ENCODE data around the gene OR5AU1. TPM values are rescaled to one million over a fixed set of nuclear protein-coding genes. Genes with fewer than 3 reads are reported as not detected.

Gene OR5AU1
- not detected for total RNA-seq
- long read RNA-seq: 0 reads

DNA sequence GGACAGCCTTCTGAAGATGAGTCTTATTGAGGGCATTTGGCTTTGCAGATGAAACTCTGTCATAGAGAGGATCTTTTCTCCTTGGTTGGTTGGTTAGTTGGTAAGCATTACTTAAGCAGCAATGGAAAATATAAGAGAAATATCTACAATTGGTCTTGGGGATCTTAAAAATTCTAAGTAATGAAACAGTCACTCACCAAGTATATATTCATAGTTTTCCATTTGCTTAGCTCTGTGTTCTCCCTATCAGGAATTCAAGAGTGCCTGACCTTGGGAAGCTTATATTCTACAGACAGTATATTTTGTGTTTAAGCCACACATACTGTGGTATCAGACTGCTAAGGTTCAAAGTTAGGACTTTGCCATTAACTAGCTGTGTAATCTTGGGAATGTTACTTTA, at the start of gene OR5AU1:
Gene OR5AU1, minus strand, starts transcription at position 101 of the 400 bp plus-strand sequence. CDS start 191 bp downstream, outside the sequence.
- DNase-seq (ENCODE audit: missing footprints) (no peak), ATAC-seq (no peak)
- intact Hi-C loops (cut with DNase I): no loop called here

DNA sequence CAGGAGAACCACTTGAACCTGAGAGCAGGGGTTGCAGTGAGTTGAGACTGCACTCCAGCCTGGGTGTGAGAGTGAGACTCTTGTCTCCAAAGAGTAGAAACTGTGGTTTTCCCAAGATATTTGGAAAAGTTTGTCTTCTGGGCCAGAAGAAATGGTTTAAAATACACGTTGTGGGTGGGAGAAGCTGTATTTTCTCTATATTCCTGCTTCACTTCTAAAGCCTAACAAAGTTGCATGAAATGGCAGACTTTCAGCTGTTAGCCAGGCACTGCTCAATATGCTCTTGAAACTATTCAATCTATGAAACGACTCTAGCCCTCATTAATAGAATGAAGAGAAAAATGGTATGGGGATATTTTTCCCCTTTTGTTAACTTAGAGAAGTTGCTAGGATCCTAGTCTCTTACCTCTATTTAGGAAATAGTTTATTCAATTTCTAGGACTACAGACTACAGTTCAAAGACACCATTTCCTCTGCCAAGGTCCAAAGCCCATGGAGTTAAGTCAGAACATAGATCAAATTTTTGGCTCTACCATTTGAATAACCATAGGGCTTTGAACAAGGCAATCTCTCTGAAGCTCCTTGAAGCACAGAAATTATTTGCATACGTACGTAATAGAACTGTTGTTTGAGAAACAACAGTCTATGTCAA, 49.3 kb upstream of the OR5AU1 start:
- ATAC-seq (no peak), DNase-seq (ENCODE audit: missing footprints) (no peak)
- intact Hi-C loops (cut with DNase I): no loop called here

DNA sequence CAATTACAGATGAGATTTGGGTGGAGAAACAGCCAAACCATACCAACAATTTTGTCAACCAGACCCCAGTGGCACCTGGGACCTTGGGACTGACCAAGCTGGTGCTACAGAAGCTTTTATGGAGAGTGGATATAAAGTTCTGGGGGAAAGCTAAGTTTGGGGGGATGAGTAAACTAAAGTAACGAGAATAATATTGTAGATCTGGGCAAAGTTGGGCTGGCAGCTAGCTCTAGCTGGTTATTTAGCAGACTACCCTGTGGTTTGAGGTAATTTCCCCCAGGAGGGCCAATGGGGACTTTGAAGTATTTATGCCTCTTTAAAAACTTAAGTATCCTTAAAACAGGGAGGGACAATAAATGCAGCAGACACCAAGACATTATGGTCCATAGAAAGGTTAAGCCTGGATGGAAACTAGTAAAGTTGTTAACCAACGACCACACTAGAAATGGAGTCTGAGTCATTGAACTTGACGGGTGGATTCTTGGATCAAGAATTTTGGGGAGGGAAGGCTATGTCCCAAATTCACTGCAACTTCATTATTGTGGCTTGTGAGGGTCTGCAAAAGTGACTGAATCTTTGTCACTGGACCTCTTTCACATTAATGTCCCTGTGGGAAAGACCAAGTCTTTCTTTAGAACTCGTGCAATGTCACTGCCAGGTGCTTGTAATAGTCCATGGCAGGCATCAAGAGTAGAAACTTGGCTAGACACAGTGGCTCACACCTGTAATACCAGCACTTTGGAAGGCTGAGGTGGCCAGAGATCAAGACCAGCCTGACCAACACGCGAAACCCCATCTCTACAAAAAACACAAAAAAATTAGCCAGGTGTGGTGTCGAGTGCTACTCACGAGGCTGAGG, 48.5 kb upstream of the OR5AU1 start:
- intact Hi-C loops (cut with DNase I): no loop called here
- ATAC-seq: no peak
- DNase-seq (ENCODE audit: missing footprints): no peak

DNA sequence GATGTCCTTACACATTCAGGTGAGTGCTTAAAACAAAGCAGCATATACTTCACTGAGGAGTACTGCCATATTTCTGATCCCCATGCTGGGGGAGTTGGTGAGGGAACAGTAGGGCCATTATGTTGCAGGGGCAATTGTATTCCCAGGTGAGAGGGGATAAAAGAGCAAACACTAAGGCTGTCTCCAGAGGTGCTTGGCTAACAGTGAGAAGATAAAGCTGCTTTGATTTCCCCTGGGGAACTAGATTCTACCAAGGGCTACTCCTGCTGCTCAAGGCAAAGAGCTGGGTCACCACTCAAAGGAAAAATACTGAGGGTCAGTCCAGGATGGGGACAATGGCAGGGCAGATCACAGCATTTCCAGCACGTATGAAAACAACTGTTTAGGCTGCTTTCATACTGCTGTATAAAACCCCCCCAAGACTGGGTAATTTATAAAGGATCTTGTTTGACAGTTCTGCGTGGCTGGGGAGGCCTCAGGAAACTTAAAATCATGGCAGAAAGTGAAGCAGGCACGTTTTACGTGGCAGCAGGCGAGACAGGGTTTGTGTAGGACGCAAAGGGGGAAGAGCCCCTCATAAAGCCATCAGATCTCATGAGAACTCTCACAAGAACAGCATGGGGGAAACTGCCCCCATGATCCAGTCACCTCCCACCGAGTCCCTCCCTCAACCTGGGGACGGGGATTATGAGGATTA, 47.8 kb upstream of the OR5AU1 start:
- intact Hi-C loops (cut with DNase I): no loop called here
- ATAC-seq: no peak

DNA sequence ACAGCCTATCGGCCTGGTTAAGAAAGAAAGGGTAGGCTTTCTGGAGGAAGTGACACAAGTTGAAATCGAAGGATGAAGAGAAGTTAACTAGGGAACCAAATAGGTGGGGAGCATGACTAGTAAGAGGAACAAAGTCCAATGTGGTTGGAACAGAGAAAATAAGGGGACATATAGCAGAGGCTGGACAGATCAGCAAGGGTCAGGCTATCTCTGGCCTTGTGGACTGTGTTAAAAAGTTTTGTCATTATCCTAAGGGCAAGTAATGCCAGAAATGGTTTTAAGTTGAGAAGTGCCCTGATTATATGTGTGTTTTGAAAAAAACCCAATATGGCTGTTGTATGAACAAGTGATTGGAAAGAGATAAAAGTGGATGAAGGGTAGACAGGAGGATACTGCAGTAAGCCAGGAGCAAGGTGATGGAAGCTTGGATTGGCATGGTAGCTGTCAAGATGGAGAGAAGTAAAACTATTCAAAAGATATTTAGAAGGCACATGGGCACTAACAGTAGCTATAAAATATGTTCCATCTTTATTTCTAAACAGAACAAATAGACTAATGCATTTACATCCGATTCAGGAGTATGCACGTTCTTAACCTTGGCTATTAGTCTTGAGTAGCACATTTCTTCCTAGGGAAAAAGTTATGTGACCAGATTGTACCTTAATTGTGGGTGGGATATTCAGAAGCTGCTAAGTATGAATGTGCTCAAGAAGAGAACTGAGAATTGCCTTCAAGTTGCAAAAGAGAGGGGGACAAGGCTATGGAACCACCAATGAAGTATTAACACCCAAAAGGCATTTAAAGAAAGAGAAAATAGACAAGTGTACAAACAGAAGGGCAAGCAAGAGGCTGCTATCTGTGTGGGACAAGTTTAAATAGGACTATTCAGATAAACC, 46.8 kb upstream of the OR5AU1 start:
- ATAC-seq (no peak), DNase-seq (ENCODE audit: missing footprints) (no peak)
- intact Hi-C loops (cut with DNase I): no loop called here

More for the DNA sequence above, 47.8 kb upstream of the OR5AU1 start:
- no peak for DNase-seq (ENCODE audit: missing footprints)

DNA sequence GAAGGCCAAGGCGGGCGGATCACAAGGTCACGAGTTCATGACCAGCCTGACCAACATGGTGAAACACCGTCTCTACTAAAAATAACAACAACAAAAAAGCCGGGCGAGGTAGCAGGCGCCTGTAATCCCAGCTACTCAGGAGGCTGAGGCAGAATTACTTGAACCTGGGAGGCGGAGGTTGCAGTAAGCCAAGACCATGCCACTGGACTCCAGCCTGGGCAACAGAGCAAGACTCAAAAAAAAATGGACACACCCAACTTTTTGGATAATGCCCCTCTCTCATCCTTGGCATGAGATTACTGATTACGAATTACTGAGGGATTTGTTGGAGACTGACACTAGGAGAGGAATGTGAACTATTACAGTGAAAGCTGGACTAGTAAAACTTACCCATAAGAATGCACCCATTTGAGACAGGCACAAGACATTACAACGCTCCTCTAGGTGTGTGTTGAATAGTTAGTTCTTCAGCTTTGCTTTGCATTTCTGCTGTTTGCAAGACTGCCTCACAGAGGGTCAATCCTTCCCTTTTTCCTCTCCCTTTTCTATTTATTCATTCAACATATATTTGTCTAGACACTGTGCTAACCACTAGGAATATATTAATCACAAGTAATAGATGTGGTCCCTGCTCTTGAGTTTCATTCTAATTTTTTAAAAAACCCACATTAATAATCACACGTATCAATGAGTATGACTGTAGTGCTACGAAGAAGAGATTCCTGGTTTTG, 46.0 kb upstream of the OR5AU1 start:
- ATAC-seq (no peak), DNase-seq (ENCODE audit: missing footprints) (no peak)
- intact Hi-C loops (cut with DNase I): no loop called here

DNA sequence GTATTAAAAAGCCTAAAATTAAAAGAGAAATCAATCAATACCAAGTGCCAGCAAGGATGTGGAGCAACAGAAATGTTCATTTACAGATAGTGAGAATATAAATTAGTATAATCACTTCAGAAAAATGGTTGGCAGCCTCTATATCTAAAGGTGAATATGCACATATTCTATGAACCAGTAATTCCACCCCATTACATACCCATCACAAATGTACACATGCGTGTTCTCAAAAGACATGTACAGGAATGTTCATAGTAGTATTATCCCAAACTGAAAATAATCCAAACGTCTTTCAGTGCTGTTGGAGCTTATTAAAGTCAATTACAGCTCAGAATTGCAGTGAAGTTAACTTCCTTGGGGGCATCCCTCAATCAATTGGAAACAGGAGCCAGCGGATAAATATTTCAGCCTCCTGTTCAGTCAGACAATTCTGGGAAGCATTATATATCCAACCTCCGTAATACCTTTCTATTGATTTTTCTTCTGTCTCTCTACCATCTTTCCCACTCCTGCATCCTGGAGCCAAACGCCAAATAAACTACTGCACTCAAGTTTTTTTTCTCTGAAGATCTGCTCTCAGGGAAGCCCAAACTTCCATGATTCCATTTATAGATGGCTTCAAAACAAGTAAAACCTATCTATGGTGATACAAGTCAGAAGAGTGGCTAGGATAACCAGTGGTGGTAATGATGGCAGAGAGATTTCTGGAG, 45.0 kb upstream of the OR5AU1 start:
- intact Hi-C loops (cut with DNase I): no loop called here
- DNase-seq (ENCODE audit: missing footprints) (no peak), ATAC-seq (no peak)

DNA sequence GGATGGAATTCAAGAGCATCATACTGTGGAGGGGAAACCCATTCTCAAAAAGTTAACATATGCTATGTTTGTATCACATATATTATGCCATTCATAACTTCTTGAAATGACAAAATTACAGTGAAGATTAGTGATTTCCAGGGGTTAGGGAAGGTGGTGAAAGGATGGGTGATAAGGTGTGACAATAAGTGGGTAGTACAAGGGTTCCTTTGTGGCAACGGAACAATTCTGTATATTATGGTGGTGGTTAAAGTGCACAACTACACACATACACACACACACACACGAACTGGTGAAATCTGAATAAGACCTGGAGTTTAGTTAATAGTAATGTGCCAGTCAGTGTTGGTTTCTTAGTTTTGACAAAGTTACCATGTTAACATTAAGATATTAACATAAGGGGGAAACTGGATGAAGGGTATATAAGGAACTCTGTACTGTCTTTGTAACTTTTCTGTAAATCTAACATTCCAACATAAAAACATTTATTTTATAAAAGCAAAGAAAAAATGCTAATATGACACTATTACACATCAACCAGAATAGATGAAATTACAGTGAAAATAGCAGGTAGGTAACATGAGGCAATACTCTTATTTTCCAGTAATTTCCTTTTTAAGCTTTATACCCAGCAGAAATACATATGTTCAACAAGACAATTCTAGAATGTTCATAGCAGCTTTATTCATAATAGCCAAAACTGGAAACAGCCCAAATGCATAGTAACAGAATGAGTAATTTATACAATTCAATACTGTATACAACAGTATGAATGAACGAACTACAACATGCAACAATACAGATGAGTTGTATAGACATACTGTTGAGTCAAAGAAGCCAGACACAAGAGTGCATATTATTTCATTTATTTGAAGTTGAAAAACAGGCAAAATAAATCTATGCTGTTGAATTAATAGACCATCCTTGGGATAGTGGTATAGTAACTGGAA, 44.0 kb upstream of the OR5AU1 start:
- DNase-seq (ENCODE audit: missing footprints): no peak
- ATAC-seq: no peak
- intact Hi-C loops (cut with DNase I): no loop called here

DNA sequence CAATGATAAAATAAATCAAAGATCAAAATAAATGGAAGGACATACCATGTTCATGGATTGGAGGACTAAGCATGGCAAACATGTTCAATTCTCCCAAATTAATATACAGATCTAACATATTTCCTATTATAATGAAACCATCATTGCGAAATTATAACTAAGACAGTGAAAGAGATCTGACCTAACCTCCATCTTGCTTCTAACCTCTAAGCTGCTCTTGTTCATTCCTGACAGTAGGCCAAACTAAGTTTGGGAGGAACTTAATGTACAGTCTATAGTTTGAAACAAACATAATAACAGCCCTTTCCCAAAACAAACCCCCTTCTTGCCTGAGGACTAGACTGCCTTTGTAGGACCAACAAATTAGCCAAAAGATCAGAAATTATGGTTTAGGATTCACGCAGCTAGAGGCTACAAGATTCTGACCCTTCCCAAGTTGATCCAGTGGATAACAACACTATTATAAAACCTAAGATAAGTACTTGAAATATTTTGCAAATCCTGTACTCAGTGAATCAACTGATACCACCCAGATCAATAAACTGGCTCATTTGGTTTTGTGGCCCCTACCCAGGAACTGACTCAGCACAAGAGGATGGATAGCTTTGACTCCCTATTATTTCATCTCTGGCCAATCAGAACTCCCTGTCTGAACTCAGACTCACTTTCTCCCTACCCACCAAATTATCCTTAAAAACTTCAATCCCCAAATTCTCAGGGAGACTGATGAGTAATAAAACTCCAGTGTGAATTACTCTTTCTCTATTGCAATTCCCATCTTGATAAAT, 41.7 kb upstream of the OR5AU1 start:
- intact Hi-C loops (cut with DNase I): no loop called here
- DNase-seq (ENCODE audit: missing footprints) (no peak), ATAC-seq (no peak)

DNA sequence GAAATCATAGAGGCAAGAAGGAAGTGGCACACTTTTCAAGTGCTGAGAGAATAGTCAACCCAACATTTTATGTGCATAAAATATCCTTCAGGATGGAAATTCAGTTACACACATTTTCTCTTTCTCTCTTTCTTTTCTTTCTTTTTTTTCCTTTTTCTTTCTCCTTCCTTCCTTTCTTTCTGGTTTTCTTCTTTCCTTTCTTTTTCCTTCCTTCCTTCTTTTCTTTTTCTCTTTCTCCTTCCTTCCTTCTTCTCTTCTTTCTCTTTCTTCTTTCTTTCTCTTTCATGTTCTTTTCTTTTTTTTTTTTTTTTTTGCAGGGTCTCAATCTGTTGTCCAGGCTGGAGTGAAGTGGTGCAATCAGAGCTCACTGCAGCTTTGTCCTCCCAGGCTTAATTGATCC, 38.7 kb upstream of the OR5AU1 start:
- intact Hi-C loops (cut with DNase I): no loop called here
- no peak for DNase-seq (ENCODE audit: missing footprints)
- ATAC-seq: no peak

DNA sequence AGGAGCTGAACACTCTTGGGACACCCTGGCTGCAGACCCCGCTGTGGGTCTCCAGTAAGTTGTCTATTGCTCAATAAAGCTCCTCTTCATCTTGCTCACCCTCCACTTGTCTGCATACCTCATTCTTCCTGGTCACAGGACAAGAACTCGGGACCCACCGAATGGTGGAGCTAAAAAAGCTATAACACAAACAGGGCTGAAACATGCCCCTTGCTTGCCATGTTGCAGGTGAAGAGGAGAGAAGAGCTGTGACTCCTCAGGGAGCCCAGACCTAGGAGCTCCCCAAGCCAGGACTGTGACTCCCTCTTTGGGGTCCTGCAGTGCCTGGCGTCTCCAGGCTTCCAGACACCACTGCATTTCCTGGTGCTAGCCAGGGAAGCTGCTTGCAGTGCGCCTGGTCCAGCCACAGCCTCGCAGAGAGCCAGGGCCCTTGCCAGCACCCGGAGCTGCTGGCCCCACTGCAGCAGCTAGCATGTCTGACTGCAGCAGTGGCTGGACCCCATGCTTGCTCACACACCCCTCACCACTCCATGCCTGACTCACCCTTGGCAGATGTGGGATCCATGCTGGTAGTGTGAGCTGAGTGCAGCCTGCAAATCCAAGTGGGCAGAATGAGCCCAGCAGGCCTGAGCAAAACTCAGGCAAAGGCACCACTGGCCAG, 37.1 kb upstream of the OR5AU1 start:
- DNase-seq (ENCODE audit: missing footprints): no peak
- intact Hi-C loops (cut with DNase I): no loop called here
- ATAC-seq: no peak

DNA sequence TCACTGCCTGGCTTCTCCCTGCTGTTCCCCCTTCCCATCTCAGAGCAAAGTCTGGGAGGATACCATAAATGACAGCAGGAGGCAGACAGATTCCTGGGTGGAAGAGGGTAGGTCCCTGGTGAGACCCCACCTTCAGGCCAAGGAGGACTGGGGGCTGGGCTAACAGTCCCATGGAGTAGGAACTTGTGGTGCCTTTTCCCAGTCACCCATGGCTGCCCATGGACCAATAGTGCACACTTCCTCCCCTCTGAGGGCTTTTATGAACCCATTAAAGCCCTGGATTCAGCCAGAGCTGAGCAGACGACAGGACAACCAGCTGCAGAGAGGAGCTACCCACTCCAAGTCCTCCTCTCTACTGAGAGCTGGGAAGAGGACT, 36.6 kb upstream of the OR5AU1 start:
- DNase-seq (ENCODE audit: missing footprints) (no peak), ATAC-seq (peak; percentile 27)
- intact Hi-C loops (cut with DNase I): no loop called here

DNA sequence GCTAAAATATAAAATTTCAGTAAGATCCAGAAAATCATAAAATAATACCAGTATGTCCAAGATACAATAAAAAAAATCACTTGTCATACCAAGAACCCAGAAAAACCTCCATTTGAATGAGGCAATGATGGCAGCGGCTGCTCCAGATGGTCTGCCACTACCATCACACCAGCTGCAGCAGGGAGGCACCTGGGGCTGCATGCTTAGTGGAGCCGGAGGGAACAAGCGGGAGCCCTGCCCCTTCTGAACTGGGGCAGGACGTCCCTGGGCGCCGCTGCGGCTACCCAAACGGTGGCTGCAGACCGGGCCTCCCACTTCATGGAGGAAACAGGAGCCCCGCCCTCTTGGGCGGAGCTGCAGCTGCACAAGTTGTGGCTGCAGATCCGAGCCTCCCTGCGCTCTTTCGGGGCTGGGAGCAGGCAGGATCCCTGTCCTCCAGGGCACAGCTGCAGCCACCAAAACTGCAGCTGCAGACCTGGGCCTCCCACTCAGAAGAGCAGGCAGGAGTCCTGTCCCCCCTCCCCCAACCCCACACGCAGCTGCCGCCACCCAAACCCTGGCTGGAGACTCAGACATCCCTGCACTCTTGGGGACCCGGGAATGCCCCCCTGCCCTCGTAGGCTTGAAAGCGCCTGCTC, 36.1 kb upstream of the OR5AU1 start:
- peak; percentile 92 for ATAC-seq
- intact Hi-C loops (cut with DNase I): no loop called here
- DNase-seq (ENCODE audit: missing footprints): peak; percentile 91

DNA sequence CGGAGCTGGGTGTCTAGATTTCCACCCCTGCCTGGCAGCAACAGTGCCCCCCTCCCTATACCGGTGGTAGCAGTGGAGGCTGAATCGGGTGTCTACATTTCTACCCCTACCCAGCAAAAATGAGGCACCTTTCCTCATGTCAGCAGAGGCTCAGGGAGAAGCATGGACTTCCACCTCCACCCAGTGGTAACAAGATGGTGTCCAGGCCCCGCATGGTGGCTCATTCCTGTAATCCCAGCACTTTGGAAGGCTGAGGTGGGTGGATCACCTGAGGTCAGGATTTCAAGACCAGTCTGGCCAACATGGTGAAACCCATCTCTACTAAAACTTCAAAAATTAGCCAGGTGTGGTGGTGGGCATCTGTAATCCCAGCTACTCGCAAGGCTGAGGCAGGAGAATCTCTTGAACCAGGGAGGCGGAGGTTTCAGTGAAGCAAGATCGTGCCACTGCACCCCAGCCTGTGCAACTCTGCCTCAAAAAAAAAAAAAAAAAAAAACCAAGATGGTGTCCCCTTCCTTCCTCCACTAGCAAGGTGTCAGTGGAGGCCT, 35.5 kb upstream of the OR5AU1 start:
- intact Hi-C loops (cut with DNase I): no loop called here
- DNase-seq (ENCODE audit: missing footprints) (no peak), ATAC-seq (no peak)

DNA sequence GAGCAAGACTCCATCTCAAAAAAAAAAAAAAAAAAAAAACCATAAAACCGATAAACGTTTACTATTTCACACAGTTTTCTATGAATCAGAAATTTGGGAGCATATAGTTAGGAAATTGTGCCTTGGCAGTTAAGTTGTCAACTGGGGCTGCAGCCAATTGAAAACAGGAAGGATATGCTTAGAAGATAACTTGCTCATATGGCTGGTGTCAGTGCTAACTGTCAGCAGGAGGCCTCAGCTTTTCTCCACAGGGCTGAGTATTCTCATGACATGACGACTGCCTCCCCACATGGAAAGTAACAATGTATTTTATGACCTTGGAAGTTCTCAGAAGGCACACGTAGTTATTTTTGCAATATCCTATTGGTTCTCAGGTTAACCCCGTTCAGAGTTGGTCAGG, 29.6 kb upstream of the OR5AU1 start:
- intact Hi-C loops (cut with DNase I): no loop called here
- peak; percentile 46 for ATAC-seq
- no peak for DNase-seq (ENCODE audit: missing footprints)
